Endothelial cell of umbilical vein (primary cell): ENCODE data around the gene PDPN. TPM values are rescaled to one million over a fixed set of nuclear protein-coding genes. Genes with fewer than 3 reads are reported as not detected.
"Not testable (repeated sequence)": the region's sequence is repeated elsewhere in the genome, so short reads cannot be mapped to it uniquely, and the experiment has no call there.

Experiments used
- BruUV-seq: library from RNA; stranded (reverse); fragments of 400-500 nt; replicated peaks from 2 replicates; lab custom pipeline; 2021; lab: Mats Ljungman, UMichigan
- CTCF ChIA-PET: fragments of 300-600, 350-600 bp; sonication (Branson Sonifier 250); formaldehyde crosslinking; loops from one replicate; lab custom pipeline; 2021; ENCODE audit warnings: antibody characterized with exemption, inconsistent platforms; lab: Charles Lee
- POLR2A ChIA-PET: fragments of 300-600, 350-600 bp; sonication (Branson Sonifier 250); formaldehyde crosslinking; loops from one replicate; lab custom pipeline; 2021; ENCODE audit warnings: antibody characterized with exemption, inconsistent platforms; lab: Charles Lee
- DNase-seq: peaks from one replicate; pipeline ENCODE4 v3.0.0-alpha.2; 2011; ENCODE audit warnings: low read depth, low spot score
- FAIRE-seq: peaks from 2 replicates; lab custom pipeline; 2011; peaks lifted over from hg19 to GRCh38; lab: Jason Lieb, UNC
- H2AFZ ChIP-seq: 2 replicates; pipeline ENCODE4 v1.6.0; 2012; ENCODE audit warnings: low read depth, low read length, control low read depth, inconsistent platforms
- H3K27ac ChIP-seq: 2 replicates; pipeline ENCODE4 v1.5.1; 2011; ENCODE audit warnings: low read depth, mild to moderate bottlenecking, control low read depth, low read length, moderate library complexity; ENCODE audit not compliant: insufficient read depth
- H3K27me3 ChIP-seq, 2 experiments: 2 replicates each; pipeline versions ENCODE4 v1.6.0 to v1.6.1; 2011; ENCODE audit warnings: low read length in 2 of 2, mixed read lengths in 1 of 2; ENCODE audit not compliant: control insufficient read depth in 2 of 2, insufficient read depth in 2 of 2
- H3K36me3 ChIP-seq, 2 experiments: 2 replicates in 1 of 2; 3 replicates in 1 of 2; pipeline ENCODE4 v1.5.1; 2011; ENCODE audit warnings: low read length in 2 of 2, mild to moderate bottlenecking in 1 of 2, moderate library complexity in 1 of 2; ENCODE audit not compliant: control insufficient read depth in 2 of 2, insufficient read depth in 2 of 2; ENCODE audit errors: extremely low read depth in 1 of 2
- H3K4me1 ChIP-seq: 3 replicates; pipeline ENCODE4 v1.5.1; 2011; ENCODE audit warnings: mild to moderate bottlenecking, low read length; ENCODE audit not compliant: control insufficient read depth, insufficient read depth; ENCODE audit errors: extremely low read depth
- H3K4me2 ChIP-seq: 2 replicates; pipeline ENCODE4 v1.6.1; 2011; ENCODE audit warnings: low read length, control low read depth, mixed read lengths; ENCODE audit not compliant: insufficient read depth
- H3K4me3 ChIP-seq, 3 experiments: fragments of 200-600 bp in 1 of 3; sonication (generic), shearing (Covaris generic) in 1 of 3; replicated peaks in 1 of 3; 2 replicates each; pipeline ENCODE4 v1.5.1; 2011 to 2016; ENCODE audit warnings: control low read depth in 3 of 3, low read length in 3 of 3, mild to moderate bottlenecking in 2 of 3, inconsistent platforms in 1 of 3, low read depth in 1 of 3, moderate library complexity in 1 of 3; ENCODE audit not compliant: insufficient read depth in 1 of 3
- H3K79me2 ChIP-seq: 2 replicates; pipeline ENCODE4 v1.6.0; 2012; ENCODE audit warnings: low read length, inconsistent platforms; ENCODE audit not compliant: control insufficient read depth, insufficient read depth
- H3K9ac ChIP-seq: replicated peaks from 2 replicates; pipeline ENCODE3; 2011; ENCODE audit warnings: low read length, control low read depth; ENCODE audit not compliant: insufficient read depth; ENCODE audit errors: extremely low read depth
- H3K9me1 ChIP-seq: replicated peaks from 3 replicates; pipeline ENCODE4 v1.6.0; 2011; ENCODE audit warnings: mild to moderate bottlenecking, low read length; ENCODE audit not compliant: control insufficient read depth, insufficient read depth; ENCODE audit errors: extremely low read depth
- H3K9me3 ChIP-seq: replicated peaks from 2 replicates; pipeline ENCODE4 v1.5.1; 2012; ENCODE audit warnings: low read length, inconsistent platforms; ENCODE audit not compliant: control insufficient read depth, insufficient read depth
- H4K20me1 ChIP-seq: replicated peaks from 2 replicates; pipeline ENCODE3; 2011; ENCODE audit warnings: mild to moderate bottlenecking, low read length; ENCODE audit not compliant: control insufficient read depth, insufficient read depth; ENCODE audit errors: extremely low read depth
- CTCF ChIP-seq, 2 donors: IDR thresholded peaks; 1 replicate in 1 of 2; 2 replicates in 1 of 2; pipeline ENCODE4 v1.5.1; 2011; ENCODE audit warnings: low read length in 2 of 2, mild to moderate bottlenecking in 2 of 2, moderate library complexity in 2 of 2, control low read depth in 1 of 2, inconsistent platforms in 1 of 2, low read depth in 1 of 2; ENCODE audit not compliant: insufficient read depth in 1 of 2; ENCODE audit errors: extremely low read depth in 1 of 2
- EZH2 ChIP-seq: IDR thresholded peaks from 2 replicates; pipeline ENCODE4 v1.6.1; 2012; ENCODE audit warnings: borderline replicate concordance, low read depth, mild to moderate bottlenecking, moderate library complexity, low read length, inconsistent platforms; ENCODE audit not compliant: severe bottlenecking
- FOS ChIP-seq: IDR thresholded peaks from 2 replicates; pipeline ENCODE4 v1.6.1; 2011; ENCODE audit warnings: mild to moderate bottlenecking, low read length, moderate library complexity, borderline replicate concordance; ENCODE audit not compliant: insufficient read depth
- GATA2 ChIP-seq: IDR thresholded peaks from 2 replicates; pipeline ENCODE4 v1.7.0; 2011; ENCODE audit warnings: low read depth, mild to moderate bottlenecking, moderate library complexity, mixed read lengths, low read length; ENCODE audit not compliant: insufficient read length, insufficient read depth
- JUN ChIP-seq: IDR thresholded peaks from 2 replicates; pipeline ENCODE4 v1.6.1; 2011; ENCODE audit warnings: borderline replicate concordance, low read depth; ENCODE audit not compliant: insufficient read length, insufficient read depth
- MYC ChIP-seq: IDR thresholded peaks from one replicate; pipeline ENCODE4 v1.6.1; 2011; ENCODE audit warnings: mild to moderate bottlenecking, low read depth, low read length
- POLR2A ChIP-seq: IDR thresholded peaks from 2 replicates; pipeline ENCODE4 v1.6.1; 2012; ENCODE audit warnings: low read depth, mild to moderate bottlenecking, control low read depth, low read length
- POLR2AphosphoS5 ChIP-seq: IDR thresholded peaks from 2 replicates; pipeline ENCODE4 v1.6.1; 2012; ENCODE audit warnings: low read depth, mild to moderate bottlenecking, control low read depth, low read length, moderate library complexity; ENCODE audit not compliant: insufficient read depth
- dilution Hi-C: fragments of 300-500 bp; cut with MboI; formaldehyde crosslinking; loops from one replicate; pipeline ENCODE4 v1.15.0; 2019; ENCODE audit warnings: low sequenced_read_pairs; ENCODE audit not compliant: extremely low pct_ligation_motif_present
- intact Hi-C: fragments of 100-400 bp; cut with micrococcal nuclease; formaldehyde crosslinking; loops from one replicate; pipeline ENCODE4 v1.10.0; 2022
- polyA plus RNA-seq, 4 experiments: library from polyadenylated mRNA; depleted of rRNA in 3 of 4; stranded (reverse) in 3 of 4; unstranded in 1 of 4; fragments of >200 nt; gene quantifications; 2 replicates each; pipeline versions ENCODE4 v1.2.1 to v1.2.3, GENCODE V29; 2011 to 2012; ENCODE audit warnings: missing spikeins in 1 of 4
- total RNA-seq: library from RNA; stranded (reverse); gene quantifications from 2 replicates; pipeline ENCODE4 v1.2.3, GENCODE V29; 2021
- TF ChIP-seq, protein P1 (sequence below): IDR thresholded peaks from 2 replicates; pipeline ENCODE4 v1.6.1; 2011; ENCODE audit not compliant: insufficient read depth, insufficient read length

Gene PDPN
- total and polyA plus RNA-seq, 2 donors (not counting 3 experiments of a cell fraction or from before 2014, with no cell fraction given): not detected

- dilution Hi-C loops (no loop called here), intact Hi-C loops (no loop called here)
- POLR2A ChIA-PET: no interaction called here
- H3K27ac ChIP-seq: no peak overlapping the region
- no peaks in the 10 kb centered on the region for H3K79me2 ChIP-seq
- no peaks in the 10 kb centered on the region for H3K4me1 ChIP-seq
- H3K36me3 ChIP-seq: no peaks in the 10 kb centered on the region
- CTCF ChIA-PET: no interaction called here
- TF ChIP-seq CTCF (IDR thresholded peaks at IDR 0.05; ENCODE audit: extremely low read depth in 1 of 2, insufficient read depth in 1 of 2, low read depth in 1 of 2, low read length in 2 of 2) (no peak), GATA2 (no peak), POLR2AphosphoS5 (no peak), FOS (no peak), JUN (no peak), POLR2A (no peak), EZH2 (no peak), MYC (no peak)
- TF ChIP-seq, protein P1, sequence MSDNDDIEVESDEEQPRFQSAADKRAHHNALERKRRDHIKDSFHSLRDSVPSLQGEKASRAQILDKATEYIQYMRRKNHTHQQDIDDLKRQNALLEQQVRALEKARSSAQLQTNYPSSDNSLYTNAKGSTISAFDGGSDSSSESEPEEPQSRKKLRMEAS: no peak
- H3K4me3 ChIP-seq: no peak overlapping the region
- no peaks in the 10 kb centered on the region for H3K9me1 ChIP-seq
- no TSS peak for BruUV-seq
- H2AFZ ChIP-seq: no peak overlapping the region
- H4K20me1 ChIP-seq: no peaks in the 10 kb centered on the region
- H3K4me2 ChIP-seq: no peak overlapping the region
- no peaks in the 10 kb centered on the region for H3K27me3 ChIP-seq
- no peak overlapping the region for H3K9ac ChIP-seq
- FAIRE-seq (no peak), DNase-seq (no peak)
- H3K9me3 ChIP-seq: peaks cover 3% of the 10 kb centered on the region
Measured at GRCh38 chr1:13564073-13564472, 19.6 kb upstream of the PDPN start.

GRCh38 chr1:13570435-13570834 is 13.2 kb upstream of the PDPN start:
- H3K27me3 ChIP-seq, BruUV-seq, H3K9me1 ChIP-seq, H3K9me3 ChIP-seq, H4K20me1 ChIP-seq, H3K4me1 ChIP-seq, intact Hi-C loops, H3K36me3 ChIP-seq, H3K4me3 ChIP-seq, H2AFZ ChIP-seq, H3K27ac ChIP-seq, DNase-seq, CTCF ChIA-PET, FAIRE-seq, POLR2A ChIA-PET, dilution Hi-C loops, H3K9ac ChIP-seq, H3K4me2 ChIP-seq, H3K79me2 ChIP-seq: not testable (repeated sequence)
